Measurements from ENCODE around the gene STAG1.
"Not testable (repeated sequence)": the region's sequence is repeated elsewhere in the genome, so short reads cannot be mapped to it uniquely, and the experiment has no call there.

STAG1 gene

GRCh38 chr3:136380530-136380929, 371.6 kb downstream of the STAG1 start:
- no peak for DNase-seq

GRCh38 chr3:136378011-136378410, 374.2 kb downstream of the STAG1 start:
- no peak for DNase-seq

- no peak for DNase-seq
Measured at GRCh38 chr3:136377508-136377907, 374.7 kb downstream of the STAG1 start.

- DNase-seq, result not testable (repeated sequence)
Measured at GRCh38 chr3:136375800-136376199, 376.4 kb downstream of the STAG1 start.

- DNase-seq, result no peak
Measured at GRCh38 chr3:136366289-136366688, 385.9 kb downstream of the STAG1 start.

DNA sequence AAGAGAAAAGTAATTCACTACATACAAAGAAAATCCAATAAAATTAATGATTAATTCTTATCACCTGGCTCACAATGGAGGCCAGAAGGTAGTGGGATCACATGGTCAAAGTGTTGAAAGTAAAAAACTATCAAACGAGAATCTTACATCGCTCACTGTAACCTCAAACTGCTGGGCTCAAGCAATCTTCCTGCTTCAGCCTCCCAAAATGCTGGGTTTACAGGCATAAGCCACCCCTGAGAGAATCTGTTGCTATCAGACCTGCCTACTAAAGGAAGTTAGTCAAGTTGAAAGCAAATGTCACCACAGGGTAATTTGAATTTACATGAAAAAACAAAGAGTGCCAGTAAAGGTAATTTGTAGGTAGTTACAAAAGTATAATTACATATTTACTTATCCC, 398.7 kb downstream of the STAG1 start:
- DNase-seq, result no peak

DNA sequence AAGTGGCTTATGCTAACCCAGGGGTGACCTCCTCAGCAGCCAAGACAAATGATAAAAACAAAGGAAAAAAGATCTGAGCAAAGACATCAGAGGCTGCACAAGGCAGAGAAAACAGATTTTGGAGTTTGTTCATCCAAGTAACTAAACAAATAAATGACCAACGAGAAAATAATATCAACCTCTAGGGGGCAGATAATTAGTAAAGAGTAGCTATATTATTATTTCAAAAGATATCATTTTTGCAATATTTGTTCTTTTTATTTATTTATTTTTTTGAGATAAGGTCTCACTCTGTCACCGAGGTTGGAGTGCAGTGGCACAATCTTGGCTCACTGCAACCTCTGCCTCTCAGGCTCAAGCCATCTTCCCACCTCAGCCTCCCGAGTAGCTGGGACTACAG, 400.3 kb downstream of the STAG1 start:
- DNase-seq, result no peak

DNA sequence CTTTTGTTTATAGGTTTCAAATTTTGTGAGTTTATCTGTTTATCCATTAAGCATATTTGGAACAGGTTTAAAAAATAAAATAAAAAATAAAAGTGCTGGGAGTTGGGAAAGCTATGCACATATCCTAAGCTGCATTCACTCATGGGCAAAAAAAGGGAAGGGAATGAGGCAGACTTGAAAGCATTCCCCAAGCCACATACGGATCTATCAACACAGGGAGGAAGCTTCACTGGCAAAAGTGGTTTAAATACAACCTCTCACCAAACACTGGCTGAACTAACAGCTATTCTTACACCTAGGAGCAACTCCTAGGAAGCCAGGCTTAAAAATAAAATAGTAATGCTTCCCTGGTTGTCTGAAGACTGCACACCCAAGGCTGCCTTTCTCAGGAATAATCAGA, 400.8 kb downstream of the STAG1 start:
- no peak for DNase-seq

DNA sequence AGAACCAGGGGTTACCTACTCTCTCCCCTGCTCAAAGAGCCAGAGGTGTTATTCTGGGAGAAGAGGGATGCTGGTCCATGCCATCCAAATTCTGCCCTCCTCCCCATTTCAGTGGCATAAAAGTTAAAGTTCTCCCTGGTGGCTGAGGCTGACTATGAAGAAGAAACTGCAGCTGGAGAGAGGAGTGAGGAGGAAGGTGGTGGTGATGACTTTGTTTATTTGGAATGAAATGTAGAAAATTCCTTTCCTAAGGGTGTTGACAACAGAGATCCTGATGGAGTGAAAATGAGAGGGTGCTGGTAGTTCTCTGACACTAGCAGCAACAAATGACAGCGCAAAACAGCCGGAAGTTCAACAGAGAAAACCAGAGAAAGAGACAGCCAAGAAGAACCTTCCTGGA, 401.6 kb downstream of the STAG1 start:
- DNase-seq, result no peak

DNA sequence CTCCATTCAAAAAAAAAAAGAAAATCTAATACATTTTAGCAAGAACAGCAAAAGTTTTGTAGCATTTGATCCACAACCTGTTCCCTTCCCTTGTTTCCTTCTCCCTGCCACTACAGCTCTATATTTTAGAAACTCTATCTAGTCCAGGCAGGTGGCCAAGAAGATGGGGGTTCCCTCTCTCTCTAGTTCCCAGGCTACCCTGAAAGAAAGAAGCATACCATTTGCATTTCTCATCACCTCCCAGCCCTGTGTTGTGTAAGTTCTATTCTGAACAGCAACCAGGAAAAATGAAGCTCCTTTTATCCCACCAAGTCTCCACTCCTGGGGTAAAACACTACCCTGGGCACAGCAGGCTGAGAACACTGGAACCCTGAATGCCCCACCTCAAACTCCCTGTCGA, 402.0 kb downstream of the STAG1 start:
- DNase-seq, result no peak

DNA sequence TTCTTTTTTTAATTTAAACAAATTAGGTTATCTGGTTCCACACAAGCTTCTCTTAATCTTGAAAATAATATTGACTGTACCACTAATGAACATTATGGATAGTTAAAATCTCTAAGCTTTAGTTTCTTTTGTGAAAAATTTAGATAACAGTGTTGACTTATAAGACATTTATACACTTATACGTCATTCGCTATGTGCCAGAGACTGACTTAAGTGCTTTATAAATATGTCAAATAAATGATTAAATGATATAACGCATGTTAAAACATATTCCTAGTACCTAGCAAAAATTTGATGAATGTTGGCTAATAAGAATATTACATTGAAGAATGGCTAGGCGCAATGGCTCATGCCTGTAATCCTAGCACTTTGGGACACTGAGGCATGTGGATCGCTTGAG, 405.7 kb downstream of the STAG1 start:
- no peak for DNase-seq

- no peak for DNase-seq
Measured at GRCh38 chr3:136343873-136344555, 408.2 kb downstream of the STAG1 start.

DNA sequence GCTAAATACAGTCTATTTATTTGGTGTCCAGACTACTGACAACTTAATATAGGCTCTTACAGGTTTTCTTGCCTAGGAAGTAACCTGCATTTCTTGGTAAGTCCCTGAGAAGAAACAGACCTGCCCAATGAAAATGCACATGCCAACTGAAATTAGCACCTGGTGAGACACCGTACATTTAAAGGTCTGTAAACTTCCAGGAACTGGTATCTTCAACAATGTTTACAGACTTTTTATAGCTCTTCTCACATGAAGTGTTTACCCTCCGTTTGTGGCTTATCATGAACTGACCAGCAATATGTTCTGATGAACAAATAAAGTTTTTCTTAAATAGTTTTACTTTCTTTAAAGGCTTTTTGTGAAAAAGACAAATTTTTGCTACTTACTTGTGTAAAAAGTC, 408.7 kb downstream of the STAG1 start:
- no peak for DNase-seq

DNA sequence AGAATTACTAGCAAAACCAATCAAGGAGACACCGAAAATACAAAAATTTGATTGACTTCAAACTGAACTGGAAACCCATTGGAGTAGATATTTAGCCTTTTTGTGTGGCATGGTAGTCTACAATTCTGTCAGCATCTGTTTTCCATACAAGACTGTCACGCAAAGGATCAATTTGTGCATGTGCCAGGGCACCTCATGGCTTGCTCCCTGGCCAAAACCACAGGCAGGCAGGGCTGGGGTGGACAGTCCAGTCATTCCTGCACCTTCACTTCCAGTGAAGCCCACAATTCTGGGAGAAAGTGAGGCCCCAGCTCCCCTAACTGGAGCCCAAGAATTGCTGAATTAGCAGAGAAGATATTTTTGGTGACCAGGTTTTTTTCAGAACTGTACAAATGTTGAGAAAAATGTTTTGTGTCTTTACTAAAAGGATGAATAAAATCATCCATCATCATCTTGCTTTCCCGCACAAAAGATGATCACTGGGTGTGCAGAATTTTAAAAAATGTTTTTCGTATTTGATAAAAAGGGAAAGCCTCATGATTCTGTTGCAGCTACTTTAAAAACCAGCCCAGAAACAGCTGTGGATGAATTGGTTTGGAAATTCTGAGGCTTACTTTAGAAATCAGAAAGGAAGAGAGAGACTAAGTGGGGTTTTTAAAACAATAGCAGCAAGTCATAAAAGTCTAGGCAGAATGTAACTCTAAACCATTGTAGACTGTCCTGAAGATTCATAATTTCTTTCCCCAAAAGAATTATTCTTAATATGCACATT, 415.7 kb downstream of the STAG1 start:
- no peak for DNase-seq

DNA sequence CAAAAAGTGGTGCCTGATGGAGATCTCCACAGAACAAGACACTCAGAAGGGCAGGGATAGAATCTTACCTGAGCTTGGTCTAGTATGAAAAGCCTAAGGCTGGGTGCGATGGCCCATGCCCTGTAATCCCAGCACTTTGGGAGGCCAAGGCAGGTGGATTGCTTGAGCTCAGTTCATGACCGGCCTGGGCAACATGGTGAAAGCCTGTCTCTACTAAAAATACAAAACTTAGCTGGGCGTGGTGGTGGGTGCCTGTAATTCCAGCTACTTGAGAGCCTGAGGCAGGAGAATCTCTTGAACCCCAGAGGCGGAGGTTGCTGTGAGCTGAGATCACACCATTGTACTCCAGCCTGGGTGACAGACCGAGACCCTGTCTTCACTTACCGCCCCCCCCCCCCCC, 417.5 kb downstream of the STAG1 start:
- DNase-seq, result not testable (repeated sequence)

GRCh38 chr3:136334209-136334608, 418.0 kb downstream of the STAG1 start:
- DNase-seq, result no peak

DNA sequence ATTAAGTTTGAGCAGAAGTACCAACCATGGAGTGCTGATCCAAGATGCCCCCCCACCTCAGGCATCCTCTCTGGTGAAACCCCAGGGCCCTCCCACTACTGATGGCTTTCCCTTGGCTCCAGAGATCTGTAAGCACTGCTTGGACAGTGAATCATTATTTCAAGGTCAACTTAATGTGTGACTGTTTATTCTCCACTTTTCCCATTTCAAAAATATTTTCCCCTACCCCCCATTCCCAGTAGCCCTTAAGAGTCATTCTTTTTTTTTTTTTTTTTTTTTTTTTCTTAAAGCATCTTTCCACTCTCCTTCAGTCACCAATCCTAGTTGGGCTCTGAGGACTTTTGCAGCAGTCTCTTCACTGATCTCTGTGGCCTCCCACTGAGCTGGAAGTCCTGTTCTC, 419.4 kb downstream of the STAG1 start:
- DNase-seq, result no peak

DNA sequence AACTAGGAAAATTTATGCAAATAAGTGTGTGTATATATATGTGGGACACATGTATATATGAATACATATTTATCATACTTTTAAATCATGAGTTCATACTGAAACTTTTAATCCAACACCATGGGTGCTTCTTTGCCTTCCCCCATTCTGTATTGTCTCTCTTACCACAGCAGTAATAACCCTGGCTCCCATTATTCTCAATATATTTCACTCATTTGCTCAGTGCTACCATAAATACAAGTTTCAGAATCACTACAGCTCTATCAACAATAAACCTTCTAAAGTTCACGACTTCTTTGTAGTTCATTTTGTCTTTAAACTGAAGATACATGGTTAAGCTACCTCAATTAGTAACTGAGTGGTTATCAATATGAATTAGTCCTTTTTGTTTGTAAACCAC, 419.9 kb downstream of the STAG1 start:
- DNase-seq, result no peak

- no peak for DNase-seq
Measured at GRCh38 chr3:136330900-136331299, 421.3 kb downstream of the STAG1 start.

DNA sequence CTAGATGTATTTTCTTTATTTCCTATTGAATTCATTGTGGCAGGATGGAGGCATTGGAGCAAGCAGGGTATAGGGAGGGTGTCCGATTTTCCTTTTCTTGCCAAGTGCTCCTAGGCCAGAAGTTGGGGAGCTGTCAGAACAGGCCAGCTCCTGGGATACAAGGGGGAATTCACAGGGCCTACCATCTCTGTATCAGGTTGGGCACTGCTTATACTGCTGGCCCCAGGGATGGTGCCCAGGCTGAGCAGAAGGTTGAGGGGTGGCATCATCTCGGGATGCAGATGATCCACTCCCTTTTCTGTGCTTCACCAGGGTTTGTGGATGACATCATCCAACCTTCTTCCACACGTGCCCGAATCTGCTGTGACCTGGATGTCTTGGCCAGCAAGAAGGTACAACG, 422.6 kb downstream of the STAG1 start:
- no peak for DNase-seq

GRCh38 chr3:136327671-136328070, 424.5 kb downstream of the STAG1 start:
- no peak for DNase-seq

DNA sequence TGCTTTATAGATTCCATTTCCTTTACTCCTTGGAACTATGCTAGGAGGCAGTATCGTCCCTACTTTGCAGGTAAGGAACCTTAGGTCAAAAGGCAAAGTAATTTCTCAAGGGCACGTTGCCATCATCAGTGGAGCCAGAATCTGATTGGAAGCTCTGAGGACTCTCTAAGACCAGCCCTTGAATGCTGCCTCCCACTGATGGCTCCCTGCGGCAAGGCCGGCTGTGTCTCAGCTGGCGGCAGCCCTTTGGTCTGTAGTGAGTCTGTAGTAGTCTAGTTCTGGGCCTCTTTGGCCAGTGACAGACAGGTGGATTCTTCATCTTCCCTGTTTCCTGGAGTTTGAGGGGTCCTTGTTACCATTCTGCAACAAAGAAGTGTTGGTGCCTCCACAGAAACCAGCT, 425.9 kb downstream of the STAG1 start:
- no peak for DNase-seq

DNA sequence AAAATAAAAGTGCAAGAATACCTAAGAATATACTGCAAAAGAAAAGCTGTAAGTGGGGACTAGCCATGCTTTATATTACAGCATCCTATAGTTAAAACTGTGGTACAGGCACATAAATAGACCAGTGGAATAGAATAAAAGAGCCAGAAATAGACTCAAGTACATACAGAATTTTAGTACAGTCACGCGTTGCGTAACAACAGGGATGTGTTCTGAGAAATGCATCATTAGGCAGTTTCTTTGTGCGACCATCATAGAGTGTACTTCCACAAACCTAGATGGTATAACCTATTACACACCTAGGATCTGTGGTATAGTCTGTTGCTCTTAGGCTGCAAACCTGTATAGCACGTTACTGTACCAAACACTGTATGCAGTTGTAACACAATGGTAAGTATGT, 440.2 kb downstream of the STAG1 start:
- DNase-seq, result no peak

DNA sequence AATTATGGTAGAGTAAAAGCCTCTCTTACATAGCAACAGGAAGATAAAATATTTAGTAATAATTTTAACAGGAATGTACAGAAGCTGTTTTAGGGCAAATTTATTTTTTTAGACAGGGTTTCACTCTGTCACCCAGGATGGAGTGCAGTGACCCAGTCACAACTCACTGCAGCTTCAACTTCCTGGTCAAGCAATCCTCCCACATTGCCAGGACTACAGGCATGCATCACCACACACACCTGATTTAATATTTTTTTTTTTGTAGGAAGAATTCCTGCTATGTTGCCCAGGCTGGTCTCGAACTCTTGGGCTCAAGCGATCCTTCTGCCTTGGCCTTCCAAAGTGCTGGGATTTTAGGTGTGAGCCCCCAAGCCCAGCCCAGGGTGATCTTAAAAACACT, 440.9 kb downstream of the STAG1 start:
- DNase-seq, result no peak

- no peak for DNase-seq
Measured at GRCh38 chr3:136305879-136306278, 446.3 kb downstream of the STAG1 start.
